ENCODE measurements around the gene ZMYM4.

ZMYM4 gene

DNA sequence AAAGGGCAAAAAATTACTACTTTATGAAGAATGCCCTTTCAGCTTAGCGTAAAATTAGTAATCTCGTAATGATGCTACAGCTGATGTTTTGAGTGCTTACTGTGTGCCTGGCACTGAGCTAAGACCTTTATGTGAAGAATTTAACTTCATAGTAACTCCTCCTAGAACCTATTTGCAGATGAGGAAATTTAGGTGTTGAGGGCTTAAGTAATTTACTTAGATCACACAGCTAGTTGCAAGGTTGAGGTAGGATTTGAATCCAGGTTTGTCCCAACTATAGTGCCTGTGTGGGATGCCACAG, 1.4 kb downstream of the ZMYM4 start:
- in situ Hi-C loops (cut with MboI; ENCODE audit: low pct_unique_long_range_greater_than_20kb, low sequenced_read_pairs), result no loop called here

DNA sequence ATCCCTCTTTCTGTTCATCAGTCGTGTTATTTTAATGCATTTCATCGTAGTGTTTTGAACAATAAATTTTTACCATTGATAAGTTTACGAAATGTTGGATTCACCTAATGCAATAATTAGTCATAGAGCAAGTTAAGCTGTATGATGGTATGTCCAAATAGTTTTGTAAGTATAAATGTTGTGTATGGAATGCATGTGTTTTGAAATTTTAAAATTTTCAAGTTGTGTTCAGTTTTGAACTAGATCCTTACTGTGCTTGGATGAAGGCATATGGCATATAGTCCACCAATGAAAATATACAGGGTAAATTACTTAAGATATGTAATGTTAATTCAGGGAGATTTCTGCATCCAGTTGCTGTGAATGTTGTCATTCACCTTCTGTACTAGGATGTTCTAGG, 2.3 kb downstream of the ZMYM4 start:
- in situ Hi-C loops (cut with MboI; ENCODE audit: low pct_unique_long_range_greater_than_20kb, low sequenced_read_pairs), result no loop called here
- DNase-seq, result no peak

More for the DNA sequence above, 1.4 kb downstream of the ZMYM4 start:
- no peak for DNase-seq

DNA sequence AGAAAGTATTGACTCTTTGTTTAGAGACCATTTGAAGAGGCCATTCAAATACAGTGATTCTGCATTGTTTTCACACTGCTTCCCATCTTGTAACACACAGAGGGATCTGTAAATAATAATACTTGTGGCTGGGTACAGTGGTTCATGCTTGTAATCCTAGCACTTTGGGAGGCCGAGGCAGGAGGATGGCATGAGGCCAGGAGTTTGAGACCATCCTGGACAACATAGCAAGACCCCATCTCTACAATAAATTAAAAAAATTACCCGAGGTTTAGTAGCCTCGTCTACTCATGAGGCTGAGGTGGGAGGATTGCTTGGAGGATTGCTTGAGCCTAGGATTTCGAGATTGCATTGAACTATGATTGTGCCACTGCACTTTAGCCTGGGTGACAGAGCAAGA, 5.7 kb downstream of the ZMYM4 start:
- no peak for DNase-seq

DNA sequence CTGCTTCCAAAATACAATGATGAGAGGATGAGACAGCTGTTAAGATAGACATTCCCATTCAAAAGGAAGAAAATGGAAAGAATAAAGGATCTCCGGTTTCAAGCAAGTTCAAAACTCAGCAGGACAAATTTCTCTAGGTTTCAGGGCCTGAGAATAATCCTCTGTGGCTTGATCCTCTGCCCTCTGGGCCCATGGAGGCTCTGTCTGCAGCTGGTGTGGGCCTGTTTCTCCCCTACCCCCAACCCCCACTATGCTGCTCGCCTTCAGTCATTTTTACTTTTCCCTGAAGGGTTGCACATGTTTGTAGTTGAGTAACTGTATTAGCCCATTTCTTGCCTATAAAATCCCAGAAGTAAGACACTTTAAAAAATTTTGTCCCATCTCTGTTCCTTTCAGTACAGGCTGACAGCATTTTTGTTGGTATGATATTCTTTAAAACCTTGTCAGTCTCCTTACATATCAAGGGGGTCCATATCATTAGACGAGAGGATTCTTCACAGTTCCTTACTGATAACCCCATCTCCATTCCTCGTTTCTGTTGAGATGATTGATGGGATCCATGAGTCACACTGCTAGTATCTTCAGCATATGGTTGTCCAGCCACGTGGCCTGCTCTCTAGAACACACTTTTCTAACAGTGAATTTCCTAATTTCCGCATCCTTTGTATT, 10.5 kb downstream of the ZMYM4 start:
- DNase-seq, result no peak
- in situ Hi-C loops (cut with MboI; ENCODE audit: low pct_unique_long_range_greater_than_20kb, low sequenced_read_pairs), result no loop called here

More for the DNA sequence above, 5.7 kb downstream of the ZMYM4 start:
- in situ Hi-C loops (cut with MboI; ENCODE audit: low pct_unique_long_range_greater_than_20kb, low sequenced_read_pairs), result no loop called here

DNA sequence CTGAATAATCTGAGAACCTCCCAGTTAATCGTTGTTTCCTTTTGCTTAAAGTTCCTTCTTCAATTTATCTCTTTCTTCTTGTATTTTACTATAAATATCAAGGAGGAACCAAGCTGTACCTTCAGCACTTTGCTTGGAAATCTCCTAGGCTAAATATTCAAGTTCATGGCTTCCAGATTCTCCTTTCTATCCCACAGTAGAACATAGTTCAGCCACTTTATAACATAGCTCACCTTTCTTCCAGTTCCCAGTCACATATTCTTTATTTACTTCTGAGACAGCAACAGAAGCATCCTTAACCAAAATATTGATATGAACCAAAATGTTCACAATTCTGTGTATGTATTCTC, 11.0 kb downstream of the ZMYM4 start:
- in situ Hi-C loops (cut with MboI; ENCODE audit: low pct_unique_long_range_greater_than_20kb, low sequenced_read_pairs), result no loop called here

DNA sequence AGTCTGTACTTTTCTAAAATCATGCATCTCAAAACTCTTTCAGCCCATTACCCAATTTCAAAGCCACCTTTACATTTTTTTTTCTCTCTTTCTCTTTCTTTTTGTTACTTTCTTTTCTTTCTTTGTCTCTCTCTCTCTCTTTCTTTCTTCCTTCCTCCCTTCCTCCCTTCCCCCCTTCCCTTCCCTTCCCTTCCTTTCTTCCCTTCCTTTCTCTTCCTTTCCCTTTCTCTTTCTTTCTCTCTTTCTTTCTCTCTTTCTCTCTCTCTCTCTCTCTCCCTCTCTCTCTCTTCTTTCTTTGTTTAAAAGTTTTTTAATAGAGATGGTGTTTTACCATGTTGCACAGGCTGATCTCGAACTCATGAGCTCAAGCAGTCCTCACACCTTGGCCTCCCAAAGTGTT, 11.5 kb downstream of the ZMYM4 start:
- in situ Hi-C loops (cut with MboI; ENCODE audit: low pct_unique_long_range_greater_than_20kb, low sequenced_read_pairs), result no loop called here
- DNase-seq, result no peak

More for the DNA sequence above, 11.0 kb downstream of the ZMYM4 start:
- no peak for DNase-seq

DNA sequence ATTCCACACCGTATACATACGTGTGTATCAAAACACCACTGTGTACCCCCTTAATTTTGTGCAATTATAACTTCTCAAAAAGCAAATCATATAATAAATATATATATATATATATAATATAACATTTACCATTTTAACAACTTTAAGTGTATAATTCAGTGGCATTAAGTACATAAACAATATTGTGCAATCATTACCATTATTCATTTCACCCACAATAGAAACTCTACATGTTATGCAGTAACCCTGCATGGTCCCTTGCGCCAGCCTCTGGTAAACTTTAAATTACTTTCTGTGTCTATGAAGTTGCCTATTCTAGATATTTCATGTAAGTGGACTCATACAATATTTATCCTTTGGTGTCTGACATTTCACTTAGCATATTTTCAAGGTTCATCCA, 13.1 kb downstream of the ZMYM4 start:
- no peak for DNase-seq
- in situ Hi-C loops (cut with MboI; ENCODE audit: low pct_unique_long_range_greater_than_20kb, low sequenced_read_pairs), result no loop called here

DNA sequence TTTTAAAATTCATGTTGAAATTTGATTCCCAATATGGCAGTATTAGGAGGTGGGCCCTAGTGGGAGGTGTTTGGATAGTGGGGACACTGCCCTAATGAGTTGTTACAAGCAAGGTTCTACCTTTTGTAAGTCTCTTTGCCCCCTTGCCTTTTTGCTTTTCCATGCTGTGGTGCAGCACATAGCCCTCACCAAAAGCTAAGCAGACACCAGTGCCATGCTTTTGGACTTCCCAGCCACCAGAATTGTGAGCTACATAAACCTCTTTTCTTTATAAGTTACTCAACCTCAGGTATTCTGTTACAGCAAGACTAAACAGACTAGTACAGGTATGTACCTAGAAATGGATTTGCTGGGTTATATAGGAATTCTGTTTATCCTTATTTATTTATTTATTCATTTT, 13.7 kb downstream of the ZMYM4 start:
- in situ Hi-C loops (cut with MboI; ENCODE audit: low pct_unique_long_range_greater_than_20kb, low sequenced_read_pairs), result no loop called here
- no peak for DNase-seq

DNA sequence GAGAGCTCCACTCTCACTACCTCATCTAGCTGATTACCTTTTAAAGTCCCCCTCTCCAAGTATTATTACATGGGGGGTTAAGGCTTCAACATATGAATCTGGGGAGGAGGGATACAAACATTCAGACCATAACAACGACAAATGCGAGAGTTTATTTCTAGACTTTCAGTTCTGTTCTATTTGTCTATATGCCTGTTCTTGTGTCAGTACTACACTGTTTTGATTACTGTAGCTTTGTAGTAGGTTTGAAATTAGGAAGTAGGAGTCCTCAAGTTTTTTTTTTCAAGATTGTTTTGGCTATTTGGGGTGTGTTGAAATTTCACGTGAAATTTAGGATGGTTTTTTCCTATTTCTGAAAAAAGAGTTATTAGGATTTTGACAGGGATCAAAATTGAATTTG, 16.3 kb downstream of the ZMYM4 start:
- in situ Hi-C loops (cut with MboI; ENCODE audit: low pct_unique_long_range_greater_than_20kb, low sequenced_read_pairs), result no loop called here
- no peak for DNase-seq

DNA sequence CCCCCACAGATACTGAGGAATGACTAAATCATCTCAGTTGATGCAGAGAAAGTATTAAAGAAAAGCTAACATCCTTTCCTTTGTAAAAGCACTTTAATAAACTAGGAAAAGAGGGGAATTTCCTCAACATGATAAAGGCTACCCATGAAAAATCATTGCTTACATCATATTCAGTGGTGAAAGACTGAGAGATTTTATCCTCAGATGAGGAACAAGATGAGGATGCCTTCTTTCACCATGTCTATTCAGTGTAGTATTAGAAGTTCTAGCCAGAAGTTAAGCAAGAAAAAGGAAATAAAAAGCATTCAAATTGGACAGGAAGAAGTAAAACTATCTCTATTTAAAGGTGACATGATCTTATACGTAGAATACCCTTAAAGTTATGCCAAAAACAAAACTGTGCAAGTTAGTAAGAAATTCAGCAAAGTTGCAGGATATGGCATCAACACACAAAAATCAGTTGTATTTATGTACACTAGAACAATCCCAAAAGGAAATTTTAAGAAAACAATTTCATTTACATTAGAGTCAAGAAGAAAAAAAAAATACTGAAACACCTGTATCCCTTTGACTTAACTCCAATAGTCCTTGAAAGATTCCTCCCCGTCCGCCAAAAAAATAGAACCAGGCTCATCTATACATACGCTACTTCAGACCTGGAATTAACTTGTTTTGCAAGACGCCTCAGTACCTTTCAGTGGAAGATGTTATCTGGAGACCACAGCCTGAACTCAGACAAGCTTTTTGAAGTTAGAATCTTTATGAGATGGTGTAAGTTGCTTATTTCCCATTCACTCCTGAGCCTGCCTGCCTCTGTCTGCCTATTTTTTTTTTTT, 17.5 kb downstream of the ZMYM4 start:
- in situ Hi-C loops (cut with MboI; ENCODE audit: low pct_unique_long_range_greater_than_20kb, low sequenced_read_pairs), result no loop called here

DNA sequence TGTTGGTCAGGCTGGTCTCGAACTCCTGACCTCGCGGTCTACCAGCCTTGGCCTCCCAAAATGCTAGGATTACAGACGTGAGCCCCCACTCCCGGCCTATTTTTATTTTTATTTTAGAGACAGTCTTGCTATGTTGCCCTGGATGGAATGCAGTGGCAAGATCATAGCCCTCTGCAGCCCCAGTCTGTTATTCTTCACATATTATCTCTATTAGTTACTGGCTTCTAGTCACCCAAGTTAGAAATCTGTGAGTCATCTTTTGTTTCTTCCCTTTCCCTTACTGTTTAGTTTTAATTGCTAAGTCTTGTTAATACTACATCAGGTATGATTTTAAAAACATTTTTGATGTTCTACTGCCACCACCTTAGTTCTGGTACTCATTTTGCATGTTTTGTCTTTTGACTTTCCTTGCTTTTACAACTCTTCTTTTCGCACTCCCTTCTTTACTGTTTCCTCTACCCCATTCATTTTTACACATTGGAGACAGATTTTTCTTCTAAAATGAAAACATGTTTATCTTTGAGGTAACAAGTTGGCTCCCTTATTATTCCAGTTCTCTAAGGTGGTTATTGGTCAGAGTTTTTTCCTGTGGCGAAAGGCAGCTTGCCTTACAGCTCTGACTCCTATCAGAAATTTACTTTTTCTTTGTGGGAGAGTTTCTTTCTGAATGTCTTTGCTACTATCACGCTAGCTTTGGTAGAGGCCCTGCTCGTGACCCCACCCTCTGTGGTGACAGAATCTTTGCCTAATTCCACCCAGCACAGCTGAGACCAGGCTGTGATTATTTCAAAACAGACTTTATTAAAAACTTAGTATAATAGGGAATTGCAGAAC, 19.5 kb downstream of the ZMYM4 start:
- no peak for DNase-seq
- in situ Hi-C loops (cut with MboI; ENCODE audit: low pct_unique_long_range_greater_than_20kb, low sequenced_read_pairs), result no loop called here

More for the DNA sequence above, 17.5 kb downstream of the ZMYM4 start:
- no peak for DNase-seq

DNA sequence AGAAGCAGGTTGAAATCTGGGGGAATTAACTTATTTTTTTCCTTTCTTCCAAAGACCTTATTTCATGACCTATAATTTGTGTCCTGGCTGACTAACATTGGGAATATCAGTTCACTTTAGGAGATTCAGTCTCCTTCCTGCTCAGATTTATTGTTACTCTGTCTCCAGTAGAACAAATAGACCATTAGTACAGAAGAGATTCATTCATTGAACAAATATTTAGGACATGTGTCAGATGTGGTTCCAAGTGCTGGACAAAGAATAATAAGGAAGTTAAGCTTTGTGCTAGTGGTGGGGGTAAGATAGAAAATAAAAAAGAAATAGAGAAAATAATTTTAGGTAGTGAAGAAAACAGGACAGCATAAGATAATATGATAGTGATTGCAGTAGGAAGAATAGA, 20.3 kb downstream of the ZMYM4 start:
- no peak for DNase-seq

DNA sequence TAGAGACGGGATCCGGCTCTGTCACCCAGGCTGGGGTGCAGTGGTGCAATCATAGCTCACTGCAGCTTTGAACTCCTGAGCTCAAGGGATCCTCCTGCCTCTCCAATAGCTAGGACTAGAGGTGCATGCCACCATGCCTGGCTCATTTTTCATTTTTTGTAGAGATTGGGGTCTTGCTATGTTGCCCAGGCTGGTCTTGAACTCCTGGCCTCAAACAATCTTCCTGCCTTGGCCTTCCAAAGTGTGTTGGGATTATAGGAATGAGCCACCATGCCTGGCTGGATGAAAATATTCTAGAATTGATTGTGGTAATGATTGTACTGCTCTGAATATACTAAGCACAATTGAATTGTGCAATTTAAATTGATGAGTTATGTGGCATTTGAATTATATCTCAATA, 21.9 kb downstream of the ZMYM4 start:
- in situ Hi-C loops (cut with MboI; ENCODE audit: low pct_unique_long_range_greater_than_20kb, low sequenced_read_pairs), result no loop called here
- no peak for DNase-seq

More for the DNA sequence above, 20.3 kb downstream of the ZMYM4 start:
- in situ Hi-C loops (cut with MboI; ENCODE audit: low pct_unique_long_range_greater_than_20kb, low sequenced_read_pairs), result no loop called here

DNA sequence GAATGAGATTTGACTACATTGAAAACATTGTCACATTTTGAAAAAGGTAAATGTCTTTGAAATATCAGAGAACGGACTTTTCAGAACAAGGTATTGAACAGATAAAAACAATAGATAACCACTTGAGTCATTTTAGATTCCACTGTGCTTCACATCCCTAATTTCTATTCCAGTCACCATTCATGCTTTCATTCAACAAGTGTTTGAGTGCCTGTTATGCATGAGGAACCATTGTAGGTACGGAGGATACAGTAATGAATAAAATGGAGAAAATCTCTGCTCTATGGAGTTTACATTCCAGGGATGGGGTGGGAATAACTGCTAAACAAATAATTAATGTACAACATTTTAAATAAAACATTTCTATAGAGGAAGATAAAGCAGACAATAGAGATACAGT, 26.3 kb downstream of the ZMYM4 start:
- in situ Hi-C loops (cut with MboI; ENCODE audit: low pct_unique_long_range_greater_than_20kb, low sequenced_read_pairs), result no loop called here
- no peak for DNase-seq

DNA sequence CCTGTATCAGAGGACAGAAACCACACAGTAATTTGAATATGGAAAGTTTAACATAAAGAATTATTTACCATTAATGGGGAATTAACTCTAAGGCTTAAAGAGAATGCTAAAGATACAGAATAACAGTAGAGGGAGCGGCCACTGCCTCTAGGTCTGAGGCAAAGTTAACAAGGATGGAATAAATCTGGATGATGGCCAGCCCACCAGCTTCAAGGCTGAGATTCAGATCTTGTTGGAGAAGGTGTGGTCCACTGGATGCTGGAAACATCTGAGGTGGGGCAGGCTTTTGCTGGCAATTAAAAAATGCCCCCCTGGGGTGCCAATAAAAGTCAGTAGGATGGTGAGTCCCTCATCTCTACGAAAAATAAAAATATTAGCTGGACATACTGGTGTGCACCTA, 29.4 kb downstream of the ZMYM4 start:
- in situ Hi-C loops (cut with MboI; ENCODE audit: low pct_unique_long_range_greater_than_20kb, low sequenced_read_pairs), result no loop called here
- DNase-seq, result no peak

DNA sequence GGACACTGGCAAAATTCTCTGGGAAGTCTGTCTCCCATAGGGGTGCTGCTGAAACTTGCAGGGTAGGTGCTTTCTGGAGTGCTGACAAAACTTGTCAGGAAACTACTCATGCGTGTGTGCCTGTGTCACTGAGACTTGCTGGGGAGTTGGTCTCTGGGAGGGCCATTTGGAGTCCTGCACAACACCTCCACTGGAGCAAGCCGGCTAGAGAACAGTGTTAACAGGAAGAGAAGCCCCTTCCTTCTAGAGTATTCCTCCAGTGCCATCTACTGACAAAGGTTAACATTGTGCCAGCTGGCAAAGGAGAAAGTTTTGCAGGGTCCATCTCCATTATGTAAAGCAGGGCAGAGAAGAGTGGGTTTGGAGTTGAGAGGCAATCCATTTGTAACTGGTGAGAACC, 30.0 kb downstream of the ZMYM4 start:
- DNase-seq, result peak; percentile 73
- in situ Hi-C loops (cut with MboI; ENCODE audit: low pct_unique_long_range_greater_than_20kb, low sequenced_read_pairs), result no loop called here

DNA sequence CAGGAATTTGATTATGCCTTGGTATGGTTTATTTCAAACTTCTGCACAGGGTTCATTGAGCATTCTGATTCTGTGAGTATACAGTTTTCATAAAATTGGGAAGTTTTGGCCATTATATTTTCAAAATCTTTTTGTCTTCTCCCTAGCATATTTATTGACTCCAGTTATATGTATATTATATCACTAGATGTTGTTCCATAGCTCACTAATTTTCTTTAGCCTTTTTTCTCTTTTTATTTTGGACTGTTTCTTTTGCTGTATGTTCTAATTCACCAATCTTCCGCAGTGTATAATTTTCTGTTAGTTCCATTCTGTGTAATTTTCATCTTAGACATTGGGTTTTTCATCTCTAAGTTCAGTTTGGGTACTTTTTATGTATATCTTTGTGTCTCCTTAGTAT, 31.9 kb downstream of the ZMYM4 start:
- in situ Hi-C loops (cut with MboI; ENCODE audit: low pct_unique_long_range_greater_than_20kb, low sequenced_read_pairs), result no loop called here
- no peak for DNase-seq

DNA sequence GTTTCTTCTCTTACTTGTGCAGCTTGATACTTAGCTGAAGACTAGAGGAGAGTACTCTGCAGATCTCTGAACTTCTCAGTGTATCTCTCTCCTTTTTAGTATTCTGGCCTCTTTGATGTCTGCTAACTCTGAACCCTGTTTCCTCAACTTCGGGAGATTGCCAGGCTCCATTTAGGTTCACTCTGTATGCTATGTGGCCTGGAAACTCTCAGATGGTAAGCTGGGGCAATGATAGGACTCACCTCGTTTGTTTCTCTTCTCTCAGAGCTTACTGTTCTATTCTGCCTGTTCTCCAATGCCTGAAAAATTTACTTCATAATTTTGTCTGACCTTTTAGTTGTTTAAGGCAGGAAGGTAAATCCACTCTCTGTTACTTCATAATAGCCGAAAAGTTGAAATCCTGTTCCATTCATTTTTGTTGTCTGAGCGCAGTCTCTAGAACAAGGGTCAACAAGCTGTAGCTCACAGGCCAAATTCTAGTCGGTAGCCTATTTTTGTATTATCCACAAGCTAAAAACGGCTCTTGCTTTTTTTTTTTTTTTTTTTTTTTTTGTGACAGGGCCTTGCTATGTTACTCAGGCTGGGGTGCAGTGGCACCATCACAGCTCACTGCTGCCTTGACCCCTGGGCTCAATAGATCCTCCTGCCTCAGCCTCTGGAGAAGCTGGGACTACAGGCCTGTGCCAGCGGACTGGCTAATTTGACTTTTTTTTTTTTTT, 33.3 kb downstream of the ZMYM4 start:
- in situ Hi-C loops (cut with MboI; ENCODE audit: low pct_unique_long_range_greater_than_20kb, low sequenced_read_pairs), result no loop called here
- no peak for DNase-seq

DNA sequence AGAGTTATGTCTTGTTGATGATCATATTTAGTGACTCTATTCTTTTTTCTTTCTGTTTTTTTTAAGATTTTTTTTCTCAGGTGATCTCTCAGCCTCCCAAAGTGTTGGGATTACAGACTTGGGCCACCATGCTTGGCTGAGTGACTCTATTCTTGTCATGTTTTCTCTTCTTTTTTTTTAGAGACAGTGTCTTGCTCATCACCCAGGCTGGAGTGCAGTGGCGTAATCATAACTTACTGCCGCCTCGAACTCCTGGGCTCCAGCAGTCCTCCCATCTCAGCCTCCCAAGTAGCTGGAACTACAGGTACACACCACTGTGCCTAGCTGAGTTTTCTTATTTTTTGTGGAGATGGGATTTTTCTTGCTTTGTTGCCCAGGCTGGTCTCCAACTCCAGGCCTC, 36.9 kb downstream of the ZMYM4 start:
- no peak for DNase-seq
- in situ Hi-C loops (cut with MboI; ENCODE audit: low pct_unique_long_range_greater_than_20kb, low sequenced_read_pairs), result no loop called here

DNA sequence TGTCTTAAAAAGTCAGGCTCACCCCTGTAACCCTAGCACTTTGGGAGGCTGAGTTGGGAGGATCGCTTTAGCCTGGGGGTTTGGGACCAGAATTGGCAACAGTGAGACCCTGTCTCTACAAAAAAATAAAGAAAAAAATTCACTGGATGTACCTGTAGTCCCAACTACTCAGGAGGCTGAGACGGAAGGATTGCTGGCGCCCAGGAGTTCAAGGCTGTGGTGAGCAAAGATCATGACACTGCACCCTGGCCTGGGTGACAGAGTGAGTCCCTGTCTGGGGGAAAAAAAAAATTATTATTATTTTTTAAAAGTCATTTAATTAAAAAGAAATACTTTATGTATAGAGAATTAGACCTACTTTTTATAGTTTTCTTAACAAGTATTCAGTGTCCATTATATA, 47.1 kb downstream of the ZMYM4 start:
- in situ Hi-C loops (cut with MboI; ENCODE audit: low pct_unique_long_range_greater_than_20kb, low sequenced_read_pairs), result no loop called here
- no peak for DNase-seq

All from KBM-7 (cell line).